ENCODE data around the gene ADAMTS14. TPM values are rescaled to one million over a fixed set of nuclear protein-coding genes. Genes with fewer than 3 reads are reported as not detected.

Gene ADAMTS14
- total RNA-seq, 1 experiment from 2014 or later = 1.6 TPM

- Histone ChIP-seq H2BK120ac (ENCODE audit: low read depth, low read length, poor library complexity, severe bottlenecking) (no peak overlapping the region), H3K23ac (ENCODE audit: insufficient read length, low read depth, low read length) (no peak overlapping the region), H3K56ac (ENCODE audit: insufficient read length, low read depth, low read length) (no peak overlapping the region), H2AK5ac (ENCODE audit: insufficient read length, low read length) (no peak overlapping the region), H3K23me2 (ENCODE audit: insufficient read length, low read depth, low read length, poor library complexity, severe bottlenecking) (no peaks in the 10 kb centered on the region), H2BK5ac (ENCODE audit: insufficient read length, low read length) (no peak overlapping the region), H3K14ac (ENCODE audit: insufficient read depth, low read length) (no peak overlapping the region), H3K79me2 (ENCODE audit: insufficient read depth, low read length) (no peaks in the 10 kb centered on the region), H4K8ac (replicated peaks; ENCODE audit: insufficient read length, low read depth, low read length) (no peak overlapping the region), H2BK20ac (ENCODE audit: low read depth, low read length, poor library complexity, severe bottlenecking) (no peak overlapping the region), H3K9ac (ENCODE audit: extremely low read depth, insufficient read length, low read length) (no peak overlapping the region), H3K79me1 (ENCODE audit: insufficient read depth, low read depth, low read length, poor library complexity, severe bottlenecking) (no peaks in the 10 kb centered on the region), H4K5ac (ENCODE audit: insufficient read length, low read depth, low read length) (no peak overlapping the region), H3K27ac (ENCODE audit: insufficient read length, low read depth, low read length) (no peak overlapping the region), H4K91ac (ENCODE audit: insufficient read length, low read depth, low read length) (no peak overlapping the region), H3K4me2 (ENCODE audit: insufficient read depth, insufficient read length, low read length) (no peak overlapping the region), H3K4me1 (ENCODE audit: insufficient read depth, low read length) (peaks cover 6% of the 10 kb centered on the region; the same call in 1 of the 2 replicates), H3K18ac (ENCODE audit: insufficient read length, low read depth, low read length) (no peak overlapping the region), H2AFZ (ENCODE audit: low read length) (no peak overlapping the region), H4K20me1 (ENCODE audit: control insufficient read depth, insufficient read depth, insufficient read length) (no peaks in the 10 kb centered on the region), H3K4ac (ENCODE audit: low read depth, low read length) (no peak overlapping the region), H3K27me3 (ENCODE audit: insufficient read depth, low read length) (no peaks in the 10 kb centered on the region), H2BK12ac (ENCODE audit: insufficient read length, low read depth, low read length) (no peak overlapping the region), H2BK15ac (ENCODE audit: low read depth, low read length) (no peak overlapping the region), H3K9me3 (ENCODE audit: control insufficient read depth, low read depth, low read length) (no peaks in the 10 kb centered on the region), H3T11ph (ENCODE audit: low read length) (no peak overlapping the region)
- H3K27ac Mint-ChIP-seq = no peak overlapping the region
- peaks cover 21 to 22% of the 10 kb centered on the region in 2 experiments for H3K4me1 Mint-ChIP-seq
- TF ChIP-seq CTCF (conservative IDR thresholded peaks at IDR 0.05) = no peak
- no CpG with 5 or more reads among the region's 3 CpGs for WGBS (ENCODE audit: extremely low coverage, insufficient read length, low lambda C conversion rate)
- no peak for DNase-seq
- H3K27me3 Mint-ChIP-seq (ENCODE audit: low read depth) = no peaks in the 10 kb centered on the region; the same call in 1 of the 2 replicates
- H3K36me3 Mint-ChIP-seq (ENCODE audit: insufficient read depth in 1 of 3, low read depth in 3 of 3) = no peaks in the 10 kb centered on the region
- no peaks in the 10 kb centered on the region; a peak in 1 of 5 replicates for H3K9me3 Mint-ChIP-seq
- H3K4me3 Mint-ChIP-seq = no peak overlapping the region
Measured at GRCh38 chr10:70807556-70807955, 135.2 kb downstream of the ADAMTS14 start.
